Transverse colon (tissue), 4 donors: ENCODE data around the gene KIF16B. TPM values are rescaled to one million over a fixed set of nuclear protein-coding genes. Genes with fewer than 3 reads are reported as not detected.

Experiments used
- DNase-seq: peaks from one replicate; pipeline ENCODE4 v3.0.0-alpha.2; 2019
- H3K27ac ChIP-seq, 4 donors: fragments of 200-600 bp; sonication (generic); 2 replicates each; pipeline ENCODE4 v1.5.1; 2016 to 2018; ENCODE audit warnings: inconsistent platforms in 4 of 4
- H3K27me3 ChIP-seq: fragments of 200-600 bp; sonication (generic); 2 replicates; pipeline ENCODE4 v1.5.1; 2017; ENCODE audit warnings: inconsistent platforms
- H3K36me3 ChIP-seq, 4 donors: fragments of 200-600 bp; sonication (generic); 2 replicates each; pipeline ENCODE4 v1.5.1; 2017 to 2019; ENCODE audit warnings: inconsistent platforms in 4 of 4
- H3K4me1 ChIP-seq, 4 donors: fragments of 200-600 bp; sonication (generic); 2 replicates each; pipeline ENCODE4 v1.5.1; 2017 to 2020; ENCODE audit warnings: inconsistent platforms in 4 of 4
- H3K4me3 ChIP-seq, 4 donors: fragments of 200-600 bp; sonication (generic); 1 replicate in 1 of 4; 2 replicates in 3 of 4; pipeline versions ENCODE4 v1.5.1 to v1.6.1; 2017 to 2019; ENCODE audit warnings: inconsistent platforms in 4 of 4
- H3K9me3 ChIP-seq, 2 donors: fragments of 200-600 bp; sonication (generic); 2 replicates each; pipeline ENCODE4 v1.5.1; 2017 to 2019; ENCODE audit warnings: inconsistent platforms in 2 of 2
- CTCF ChIP-seq, 5 experiments: fragments of 200-600 bp in 3 of 5; fragments of 450-650 bp in 2 of 5; sonication (generic) in 3 of 5; IDR thresholded peaks; 1 replicate in 2 of 5; 2 replicates in 3 of 5; pipeline ENCODE4 v1.5.1; 2016 to 2017; ENCODE audit warnings: antibody characterized with exemption in 5 of 5, inconsistent platforms in 3 of 5, mild to moderate bottlenecking in 2 of 5, moderate library complexity in 1 of 5
- EP300 ChIP-seq: sonication (generic); formaldehyde crosslinking; IDR thresholded peaks from one replicate; pipeline ENCODE4 v1.6.1; 2017; ENCODE audit warnings: antibody characterized with exemption, low read depth
- POLR2A ChIP-seq: fragments of 450-650 bp; IDR thresholded peaks from one replicate; pipeline ENCODE4 v1.6.1; 2016; ENCODE audit warnings: antibody characterized with exemption, mild to moderate bottlenecking, moderate library complexity
- POLR2AphosphoS5 ChIP-seq, 3 donors: sonication (generic); formaldehyde crosslinking; IDR thresholded peaks; one replicate each; pipeline ENCODE4 v1.6.1; 2016; ENCODE audit warnings: antibody characterized with exemption in 3 of 3
- WGBS, 2 donors: methylation state at CpG; one replicate each; pipeline ENCODE4 v1.1.5; 2018; ENCODE audit warnings: low coverage in 1 of 2; 5-methylcytosine and 5-hydroxymethylcytosine counted together
- in situ Hi-C, 4 donors: fragments of 200-750 bp; cut with MboI; loops; one replicate each; pipeline versions ENCODE4 v1.15.0 to v1.15.1; 2017; ENCODE audit warnings: low sequenced_read_pairs in 3 of 4, low pct_ligation_motif_present in 1 of 4, low pct_unique_long_range_greater_than_20kb in 1 of 4
- intact Hi-C: fragments of 100-400 bp; cut with DNase I; formaldehyde crosslinking; loops from one replicate; pipeline ENCODE4 v1.15.1; 2023; ENCODE audit warnings: low total_unique reads
- total RNA-seq, 4 donors: library from RNA; depleted of rRNA; stranded (reverse); fragments of >200 nt; gene quantifications; one replicate each; pipeline ENCODE4 v1.1.0, GENCODE V29; 2016

KIF16B gene
- total RNA-seq, 4 donors from 2014 or later: 82.7 to 154 (median 90.1) TPM

GRCh38 chr20:16364320-16364687 lies 208.9 kb downstream of the KIF16B start:
- peaks cover 0 to 4% (median 0%) of the 10 kb centered on the region in 4 donors for H3K4me1 ChIP-seq
- H3K4me3 ChIP-seq: no peak overlapping the region
- WGBS, 2 donors: 78 to 83% methylated on average over 5 of the region's 5 CpGs
- TF ChIP-seq CTCF (IDR thresholded peaks at IDR 0.05): no peak
- TF ChIP-seq POLR2AphosphoS5 (IDR thresholded peaks at IDR 0.05): no peak
- no peaks in the 10 kb centered on the region for H3K27me3 ChIP-seq
- intact Hi-C loops (no loop called here), in situ Hi-C loops (no loop called here)
- H3K27ac ChIP-seq: no peak overlapping the region
- H3K36me3 ChIP-seq: peaks cover 0 to 12% (median 5%) of the 10 kb centered on the region in 4 donors
- no peaks in the 10 kb centered on the region for H3K9me3 ChIP-seq
- no peak for DNase-seq

- Histone ChIP-seq H3K9me3 (no peaks in the 10 kb centered on the region), H3K27ac (no peak overlapping the region), H3K4me1 (peaks cover 0 to 4% (median 0%) of the 10 kb centered on the region in 4 donors), H3K27me3 (no peaks in the 10 kb centered on the region), H3K4me3 (no peak overlapping the region), H3K36me3 (peaks cover 0 to 12% (median 5%) of the 10 kb centered on the region in 4 donors)
- no peak for DNase-seq
- intact Hi-C loops (no loop called here), in situ Hi-C loops (no loop called here)
- WGBS, 2 donors: 70 to 88% methylated on average over 1 to 5 of the region's 5 CpGs
- TF ChIP-seq CTCF (IDR thresholded peaks at IDR 0.05) (no peak), POLR2AphosphoS5 (IDR thresholded peaks at IDR 0.05) (no peak)
Observed at GRCh38 chr20:16363506-16364319, 209.5 kb downstream of the KIF16B start.

- in situ Hi-C loops: no loop called here
- intact Hi-C loops: no loop called here
- Histone ChIP-seq H3K27ac (no peak overlapping the region), H3K9me3 (no peaks in the 10 kb centered on the region), H3K27me3 (no peaks in the 10 kb centered on the region), H3K4me1 (peaks cover 0 to 4% (median 0%) of the 10 kb centered on the region in 4 donors), H3K36me3 (peaks cover 0 to 4% (median under 1%) of the 10 kb centered on the region in 4 donors), H3K4me3 (no peak overlapping the region)
- 100% methylated on average over 1 of the region's 1 CpG; no CpG with 5 or more reads in 1 of the 2 donors for WGBS, 2 donors
- no peak for DNase-seq
- no peak for TF ChIP-seq EP300
- no peak for TF ChIP-seq CTCF (IDR thresholded peaks at IDR 0.05)
- TF ChIP-seq POLR2AphosphoS5 (IDR thresholded peaks at IDR 0.05): no peak
- TF ChIP-seq POLR2A: no peak
Observed at GRCh38 chr20:16362642-16363041, 210.6 kb downstream of the KIF16B start.

- no peaks in the 10 kb centered on the region for H3K36me3 ChIP-seq
- intact Hi-C loops: no loop called here
- WGBS, 2 donors: 55 to 57% methylated on average over 5 of the region's 5 CpGs
- no peaks in the 10 kb centered on the region for H3K9me3 ChIP-seq
- H3K4me1 ChIP-seq: peaks cover 0 to 4% (median 0%) of the 10 kb centered on the region in 4 donors
- no peak overlapping the region for H3K4me3 ChIP-seq
- H3K27me3 ChIP-seq: no peaks in the 10 kb centered on the region
- H3K27ac ChIP-seq: no peak overlapping the region
- TF ChIP-seq POLR2AphosphoS5 (IDR thresholded peaks at IDR 0.05) (no peak), EP300 (no peak), POLR2A (no peak), CTCF (IDR thresholded peaks at IDR 0.05) (no peak)
- in situ Hi-C loops: no loop called here
- DNase-seq: no peak
Observed at GRCh38 chr20:16360668-16361067, 212.6 kb downstream of the KIF16B start.
